GM19468 (cell line): ENCODE measurements around the gene XKR7.

ENCODE experiments used
- ATAC-seq: cut with Tn5 transposase; IDR thresholded peaks from one replicate; pipeline ENCODE4 v1.9.1; 2021; ENCODE audit warnings: mild to moderate bottlenecking, moderate library complexity, moderate number of reproducible peaks; ENCODE audit not compliant: unreplicated experiment; ENCODE audit errors: extremely low read depth

The XKR7 gene

GRCh38 chr20:31974296-31974695 is 6.3 kb downstream of the XKR7 start:
- no peak for ATAC-seq

- no peak for ATAC-seq
Measured at GRCh38 chr20:31974951-31975487, 7.1 kb downstream of the XKR7 start.

- ATAC-seq, result no peak
Measured at GRCh38 chr20:31975874-31976273, 7.9 kb downstream of the XKR7 start.

GRCh38 chr20:31977080-31977479 is 9.1 kb downstream of the XKR7 start:
- ATAC-seq, result no peak

GRCh38 chr20:31979713-31980426 is 11.9 kb downstream of the XKR7 start:
- no peak for ATAC-seq

GRCh38 chr20:31981784-31982183 is 13.8 kb downstream of the XKR7 start:
- ATAC-seq, result no peak

GRCh38 chr20:31984981-31985471 is 17.1 kb downstream of the XKR7 start:
- ATAC-seq, result no peak

GRCh38 chr20:31987744-31988143 is 19.8 kb downstream of the XKR7 start:
- ATAC-seq, result no peak

GRCh38 chr20:31988430-31989015 is 20.6 kb downstream of the XKR7 start:
- no peak for ATAC-seq

GRCh38 chr20:31989030-31989645 is 21.2 kb downstream of the XKR7 start:
- ATAC-seq, result no peak

- no peak for ATAC-seq
Measured at GRCh38 chr20:31990641-31991338, 22.8 kb downstream of the XKR7 start.

- no peak for ATAC-seq
Measured at GRCh38 chr20:31991339-31991705, 23.4 kb downstream of the XKR7 start.

- ATAC-seq, result no peak
Measured at GRCh38 chr20:31992086-31992485, 24.1 kb downstream of the XKR7 start.

- ATAC-seq, result no peak
Measured at GRCh38 chr20:31996996-31997395, 29.0 kb downstream of the XKR7 start.

- ATAC-seq, result no peak
Measured at GRCh38 chr20:31998246-31998645, 30.3 kb downstream of the XKR7 start.

- ATAC-seq, result no peak
Measured at GRCh38 chr20:32003325-32003724, 35.4 kb downstream of the XKR7 start.

- ATAC-seq, result no peak
Measured at GRCh38 chr20:32004963-32005362, 37.0 kb downstream of the XKR7 start.

GRCh38 chr20:32006053-32006452 is 38.1 kb downstream of the XKR7 start:
- no peak for ATAC-seq

GRCh38 chr20:32006841-32007786 is 39.2 kb downstream of the XKR7 start:
- no peak for ATAC-seq
